Sciatic nerve (tissue), 2 donors: ENCODE data around the gene HOXC10. TPM values are rescaled to one million over a fixed set of nuclear protein-coding genes. Genes with fewer than 3 reads are reported as not detected.
A peak's percentile ranks its signal among the peaks of the same experiment; 100 is the strongest.

Source experiments
- ATAC-seq: fragments of 200-7000 bp; cut with Tn5 transposase; one replicate; pipeline ENCODE4 v1.9.1; 2020; ENCODE audit warnings: mild to moderate bottlenecking, moderate library complexity
- DNase-seq: peaks from one replicate; pipeline ENCODE4 v3.0.0-alpha.2; 2020; ENCODE audit warnings: low spot score
- intact Hi-C: fragments of 100-400 bp; cut with DNase I; formaldehyde crosslinking; loops from one replicate; pipeline ENCODE4 v1.14.2; 2022
- total RNA-seq: library from RNA; stranded (reverse); fragmentation: NEBNext Ultra II Directional; extraction: Animal tissue kit (Norgen Biotek cat#: 25700); gene quantifications from one replicate; pipeline ENCODE4 v1.2.1, GENCODE V29; 2021
- donor health status: DM: no; HTN: no; CAD: no.
- donor health status: DM: no; HTN: no; CAD: no.

HOXC10 gene
- total RNA-seq, 1 donor from 2014 or later = 17.2 TPM

DNA sequence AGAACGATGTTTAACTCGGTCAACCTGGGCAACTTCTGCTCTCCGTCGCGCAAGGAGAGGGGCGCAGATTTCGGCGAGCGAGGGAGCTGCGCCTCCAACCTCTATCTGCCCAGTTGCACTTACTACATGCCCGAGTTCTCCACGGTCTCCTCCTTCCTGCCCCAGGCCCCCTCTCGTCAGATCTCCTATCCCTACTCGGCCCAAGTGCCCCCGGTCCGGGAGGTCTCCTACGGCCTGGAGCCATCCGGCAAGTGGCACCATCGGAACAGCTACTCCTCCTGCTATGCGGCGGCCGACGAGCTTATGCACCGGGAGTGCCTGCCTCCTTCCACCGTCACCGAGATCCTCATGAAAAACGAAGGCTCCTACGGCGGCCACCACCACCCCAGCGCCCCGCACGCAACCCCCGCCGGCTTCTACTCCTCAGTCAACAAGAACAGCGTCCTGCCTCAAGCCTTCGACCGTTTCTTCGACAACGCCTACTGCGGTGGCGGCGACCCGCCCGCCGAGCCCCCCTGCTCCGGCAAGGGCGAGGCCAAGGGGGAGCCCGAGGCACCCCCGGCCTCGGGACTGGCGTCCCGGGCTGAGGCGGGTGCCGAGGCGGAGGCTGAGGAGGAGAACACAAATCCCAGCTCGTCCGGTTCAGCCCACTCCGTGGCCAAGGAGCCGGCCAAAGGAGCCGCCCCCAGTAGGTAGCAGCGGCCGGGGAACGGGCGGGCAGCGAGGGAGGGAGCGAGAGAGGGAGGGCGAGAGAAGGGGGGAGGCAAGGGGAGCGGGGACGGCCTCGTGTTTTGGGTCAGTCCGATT, 11.5 kb upstream of the HOXC10 start:
- intact Hi-C loops = no loop called here
- ATAC-seq = peak; percentile 66

GRCh38 chr12:53974084-53975063, 10.6 kb upstream of the HOXC10 start, which contains the start of gene HOTAIR:
Gene HOTAIR (minus strand): TSS chr12:53974954.
- no peak for DNase-seq
- intact Hi-C loops = no loop called here
- ATAC-seq = peak; percentile 57

More for the DNA sequence above, 11.5 kb upstream of the HOXC10 start:
- no peak for DNase-seq

GRCh38 chr12:53975064-53975471, 9.9 kb upstream of the HOXC10 start:
- no peak for DNase-seq
- ATAC-seq = no peak
- intact Hi-C loops = no loop called here

DNA sequence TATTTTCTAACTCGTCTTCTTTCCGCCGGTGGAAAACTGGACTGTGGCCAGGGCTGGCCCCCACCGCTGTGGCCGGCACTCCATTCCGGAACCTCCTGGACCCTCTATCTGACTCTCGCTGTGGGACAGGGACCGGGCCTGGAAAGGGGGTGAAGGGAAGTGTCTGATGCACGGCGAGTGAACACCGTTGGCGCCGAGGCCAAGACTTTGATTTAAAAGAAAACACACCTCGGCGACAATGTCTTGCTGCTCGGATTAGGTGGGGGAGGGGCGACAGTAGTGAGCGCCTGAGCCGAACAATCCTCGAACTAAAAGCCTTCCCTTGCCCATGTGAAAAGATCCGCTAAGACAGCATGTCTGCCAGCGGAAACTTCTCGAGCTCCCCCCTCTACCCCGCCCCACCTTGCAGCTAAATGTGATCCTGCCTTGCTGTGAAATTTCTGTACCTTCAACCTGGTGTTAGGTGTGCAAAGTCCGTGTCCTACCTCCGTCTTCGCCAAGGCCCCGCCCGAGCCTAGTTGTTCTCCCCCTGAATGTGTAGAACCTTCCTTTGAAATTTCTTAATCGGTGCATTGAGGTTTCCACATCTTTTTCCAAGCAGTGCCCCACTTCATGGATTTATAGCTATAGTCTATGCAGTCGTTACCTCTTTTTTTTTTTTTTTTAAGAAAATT, 9.3 kb upstream of the HOXC10 start:
- DNase-seq (no peak), ATAC-seq (no peak)
- intact Hi-C loops = no loop called here

DNA sequence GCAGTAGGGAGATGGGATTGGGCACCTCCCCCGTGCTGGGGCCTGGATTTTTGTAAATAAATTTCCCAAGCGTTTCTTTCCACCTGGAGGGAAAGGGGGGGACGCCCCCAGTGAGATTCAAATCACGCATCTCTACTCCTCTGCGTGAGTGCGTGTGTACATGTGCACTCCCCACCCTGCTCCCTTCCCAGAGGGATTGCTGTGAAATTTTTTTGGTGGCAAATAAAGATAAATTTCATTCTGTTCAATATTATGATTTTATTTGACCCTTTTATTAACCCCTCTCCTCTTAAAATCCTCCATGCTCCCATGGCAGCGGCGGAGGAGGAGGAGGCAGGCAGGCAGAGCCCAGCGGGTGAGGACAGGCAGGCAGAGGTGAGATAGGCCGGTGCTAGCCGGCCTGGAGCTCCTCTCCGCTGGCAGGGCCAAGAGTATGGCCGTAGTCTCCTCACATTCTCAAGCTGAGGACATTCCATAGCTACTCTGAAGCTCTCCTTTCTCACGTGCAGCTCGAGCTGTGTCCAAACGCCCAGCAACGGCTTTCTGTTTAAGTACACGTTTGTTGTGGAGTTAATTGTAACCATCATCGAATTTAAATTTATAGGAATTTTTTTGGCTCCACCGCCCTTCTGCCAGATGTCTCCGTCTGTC, 8.6 kb upstream of the HOXC10 start:
- ATAC-seq (no peak), DNase-seq (no peak)
- intact Hi-C loops = no loop called here

DNA sequence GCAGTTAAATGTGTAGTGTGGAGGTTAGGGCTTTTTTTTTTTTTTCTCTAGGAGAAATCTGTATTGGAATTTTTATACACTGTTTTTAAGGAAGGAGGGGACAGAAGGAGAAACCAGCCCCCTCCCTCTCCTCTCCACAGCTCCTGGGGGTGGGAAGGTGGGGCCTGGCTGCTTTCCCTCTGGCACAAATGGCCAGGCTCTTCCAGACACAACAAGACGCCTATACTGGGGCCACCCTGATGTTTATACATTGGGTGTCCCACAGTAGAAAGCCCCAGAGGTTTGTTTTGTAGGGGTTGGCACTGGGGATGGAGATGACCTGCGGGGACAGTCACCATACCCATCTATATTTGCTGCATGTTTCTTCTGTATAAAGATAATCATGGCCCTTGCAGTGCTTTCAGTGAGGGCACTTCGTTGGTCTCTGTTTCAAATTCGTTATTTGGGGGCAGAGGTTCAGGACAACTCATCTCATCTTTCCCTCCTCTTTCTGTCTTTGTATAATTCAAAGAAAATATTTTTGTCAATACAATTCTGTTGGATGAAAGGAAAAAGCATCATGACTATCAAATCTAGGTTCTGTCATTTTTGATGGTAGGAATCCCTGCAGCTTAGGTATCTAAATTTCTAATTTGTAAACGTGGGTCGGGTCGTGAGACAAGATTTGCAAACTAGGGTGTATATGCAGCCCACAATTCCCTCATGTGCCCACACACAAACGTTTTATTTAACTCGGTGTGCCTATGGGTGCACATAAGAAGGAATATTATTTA, 7.9 kb upstream of the HOXC10 start:
- intact Hi-C loops = no loop called here
- ATAC-seq (no peak), DNase-seq (no peak)

- intact Hi-C loops = no loop called here
- ATAC-seq (no peak), DNase-seq (no peak)
Observed at GRCh38 chr12:53977596-53978445, 7.1 kb upstream of the HOXC10 start.

DNA sequence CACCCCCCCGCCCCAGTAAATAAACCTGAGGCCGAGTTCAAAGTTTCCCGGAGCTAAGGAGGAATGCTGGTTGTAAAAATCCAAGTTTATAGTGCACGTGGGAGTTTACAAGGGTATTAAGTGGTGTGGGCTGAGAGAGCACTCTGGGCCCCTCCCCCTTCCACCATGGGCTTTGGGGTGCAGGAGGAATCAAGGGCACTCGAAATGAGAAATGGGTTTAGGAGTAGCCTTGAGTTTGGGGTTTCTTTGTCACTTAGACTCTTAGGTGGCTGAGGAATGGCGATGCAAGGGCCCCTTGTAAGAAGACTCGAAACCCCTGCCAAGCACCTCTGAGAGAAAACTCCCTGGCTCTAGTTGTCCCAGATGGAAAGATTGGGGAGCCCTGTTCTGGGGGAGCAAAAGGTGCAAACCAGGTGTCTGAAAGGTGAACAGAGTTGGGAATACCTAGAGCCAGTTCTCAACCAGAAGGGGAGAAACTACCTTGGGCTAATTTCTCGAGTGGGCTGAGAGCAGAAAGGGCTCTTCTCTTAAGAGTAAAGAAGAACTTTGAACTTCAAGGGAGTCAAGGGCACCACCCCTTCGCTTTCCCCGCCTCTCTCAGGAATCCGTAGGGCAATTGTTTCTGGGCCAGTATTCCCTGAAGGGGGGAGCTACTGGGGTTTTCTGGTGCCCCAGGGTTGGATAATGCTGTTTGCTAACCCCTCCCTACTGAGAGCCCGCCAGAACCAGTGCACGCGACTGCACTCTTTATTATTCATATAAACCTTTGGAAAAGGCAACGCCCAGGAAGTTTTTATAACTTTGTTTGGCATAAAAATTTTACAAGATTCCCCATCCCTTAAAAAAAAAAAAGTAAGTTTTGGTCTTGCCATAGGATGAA, 6.2 kb upstream of the HOXC10 start:
- DNase-seq (no peak), ATAC-seq (no peak)
- intact Hi-C loops = no loop called here

- DNase-seq = no peak
- intact Hi-C loops = loop anchor here (5.0 kb wide), 1 partner anchor 728 kb away; a partner anchor contains a TSS
- ATAC-seq = no peak
Observed at GRCh38 chr12:53980104-53980801, 4.7 kb upstream of the HOXC10 start.

DNA sequence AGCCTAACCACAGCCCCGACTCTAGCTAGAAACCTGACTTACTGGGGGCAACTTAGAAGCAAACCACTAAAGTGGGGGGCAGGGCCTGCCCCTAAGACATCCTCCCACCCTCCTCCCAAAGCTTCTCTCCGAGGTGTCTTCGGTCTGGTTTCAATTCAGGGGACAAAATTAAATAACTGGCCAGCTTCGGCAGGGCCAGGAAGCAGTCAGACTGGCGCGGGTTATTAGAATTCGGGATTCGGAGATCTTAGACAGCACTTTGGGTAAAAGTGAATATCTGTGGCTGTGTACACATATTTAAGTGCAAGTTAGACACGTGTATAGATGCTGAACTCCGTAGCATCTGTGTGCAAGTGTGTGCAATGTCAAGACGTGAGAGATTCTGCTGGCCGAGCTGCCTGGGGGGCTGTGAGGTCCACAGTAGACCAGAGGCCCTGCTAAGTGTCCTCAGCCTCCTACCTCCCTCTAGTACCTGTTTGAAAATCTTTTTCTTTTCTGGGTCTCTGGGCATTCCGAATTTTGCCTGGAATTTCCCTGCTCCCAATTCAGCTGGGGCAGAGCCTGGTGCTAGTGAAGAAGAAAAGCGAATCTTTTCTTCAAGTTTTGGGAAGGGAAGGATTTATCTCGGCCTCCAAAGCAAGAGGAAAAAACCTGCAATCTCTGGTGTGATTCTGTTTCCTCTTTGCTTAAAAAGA, 4.0 kb upstream of the HOXC10 start:
- ATAC-seq (no peak), DNase-seq (no peak)
- intact Hi-C loops = loop anchor here (5.0 kb wide), 1 partner anchor 729 kb away; a partner anchor contains a TSS

- DNase-seq (no peak), ATAC-seq (no peak)
Observed at GRCh38 chr12:53981634-53982565, 3.0 kb upstream of the HOXC10 start.

GRCh38 chr12:53982648-53983567, 2.0 kb upstream of the HOXC10 start:
- DNase-seq (no peak), ATAC-seq (no peak)
- intact Hi-C loops = loop anchor here (5.0 kb wide), 1 partner anchor 731 kb away; a partner anchor contains a TSS

More at GRCh38 chr12:53981634-53982565, 3.0 kb upstream of the HOXC10 start:
- intact Hi-C loops = loop anchor here (5.0 kb wide), 1 partner anchor 730 kb away; a partner anchor contains a TSS

DNA sequence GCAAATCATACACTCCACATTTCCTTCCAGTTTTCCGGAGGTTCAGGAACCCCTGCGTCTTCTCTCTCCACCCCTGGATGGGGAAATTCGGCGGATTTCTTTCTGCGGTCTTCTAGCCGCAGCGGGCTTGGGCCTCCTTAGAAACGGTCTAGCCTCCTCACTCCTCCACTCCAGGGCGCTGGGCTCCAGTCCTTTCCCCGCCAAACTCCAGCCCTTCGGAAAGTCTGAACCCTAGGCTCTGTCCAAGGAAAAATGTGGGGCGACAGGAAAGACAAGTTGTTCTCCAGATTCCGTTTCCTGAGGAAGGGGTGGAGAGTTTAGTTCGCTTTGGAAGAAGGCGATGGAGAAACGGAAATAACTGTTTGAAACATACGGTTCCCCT, 1.4 kb upstream of the HOXC10 start:
- no peak for ATAC-seq
- intact Hi-C loops = loop anchor here (5.0 kb wide), 1 partner anchor 731 kb away; a partner anchor contains a TSS
- DNase-seq = no peak
